ENCODE measurements around the gene SLC38A7. TPM values are rescaled to one million over a fixed set of nuclear protein-coding genes. Genes with fewer than 3 reads are reported as not detected.

SLC38A7 gene
- total RNA-seq, 1 donor from 2014 or later, result 40.2 TPM

Other genes with a start within 250 kb of the SLC38A7 start
- 21.9 and 22.2 TPM in 2 replicates for gene NDRG4, start 184.6 kb downstream of the SLC38A7 start, total RNA-seq
- gene SETD6, start 169.3 kb downstream of the SLC38A7 start, total RNA-seq, result 6.7 and 7.4 TPM in 2 replicates
- gene CNOT1, start 54.9 kb downstream of the SLC38A7 start, total RNA-seq, result 181 and 212 TPM in 2 replicates
- gene GOT2, start 49.5 kb upstream of the SLC38A7 start, total RNA-seq, result 100 and 106 TPM in 2 replicates

Data from astrocyte (in vitro differentiated cells and primary cell).